Activated CD4-positive, alpha-beta T cell treated with anti-CD3 and anti-CD28 coated beads, Interleukin-2, amount 10 ng/mL, durations not matched to agents 7 days and 5 days (primary cell): ENCODE data around the gene SNX3. TPM values are rescaled to one million over a fixed set of nuclear protein-coding genes. Genes with fewer than 3 reads are reported as not detected.

ENCODE experiments used
- CTCF ChIA-PET: fragments of 350-600 bp; sonication (Branson Sonifier 250); formaldehyde crosslinking; loops from one replicate; lab custom pipeline; 2021; ENCODE audit warnings: antibody characterized with exemption; lab: Charles Lee
- POLR2A ChIA-PET: fragments of 350-600 bp; sonication (Branson Sonifier 250); formaldehyde crosslinking; loops from one replicate; lab custom pipeline; 2021; ENCODE audit warnings: antibody characterized with exemption; lab: Charles Lee
- DNase-seq: peaks from one replicate; pipeline ENCODE4 v3.0.0-alpha.2; 2020
- H3K27ac Mint-ChIP-seq: one replicate; pipeline ENCODE4 v1.8.0; 2021; ENCODE audit warnings: mild to moderate bottlenecking, moderate library complexity, mixed read lengths
- H3K27me3 Mint-ChIP-seq: one replicate; pipeline ENCODE4 v1.8.0; 2021; ENCODE audit warnings: mixed read lengths
- H3K36me3 Mint-ChIP-seq: one replicate; pipeline ENCODE4 v1.8.0; 2021; ENCODE audit warnings: low read depth, mixed read lengths
- H3K4me1 Mint-ChIP-seq: one replicate; pipeline ENCODE4 v1.8.0; 2021; ENCODE audit warnings: mixed read lengths
- H3K4me3 Mint-ChIP-seq: one replicate; pipeline ENCODE4 v1.8.0; 2021; ENCODE audit warnings: mild to moderate bottlenecking, moderate library complexity, mixed read lengths
- H3K9me3 Mint-ChIP-seq: one replicate; pipeline ENCODE4 v1.8.0; 2021; ENCODE audit warnings: mixed read lengths
- total RNA-seq, 2 experiments: library from RNA; stranded (reverse); gene quantifications; one replicate each; pipeline ENCODE4 v1.2.3, GENCODE V29; 2021

The SNX3 gene
- total RNA-seq, 2 experiments from 2014 or later, result 84.6 to 116 TPM

GRCh38 chr6:108235127-108235526 is 25.7 kb downstream of the SNX3 start:
- POLR2A ChIA-PET, result no interaction called here
- H3K4me1 Mint-ChIP-seq, result peaks cover 2% of the 10 kb centered on the region
- no peaks in the 10 kb centered on the region for H3K9me3 Mint-ChIP-seq

GRCh38 chr6:108228416-108228815 is 32.4 kb downstream of the SNX3 start:
- Mint-ChIP-seq H3K4me1 (peaks cover 3% of the 10 kb centered on the region), H3K27ac (no peak overlapping the region), H3K27me3 (no peaks in the 10 kb centered on the region), H3K9me3 (no peaks in the 10 kb centered on the region), H3K4me3 (no peak overlapping the region), H3K36me3 (peaks cover 5% of the 10 kb centered on the region)
- DNase-seq, result no peak
- ChIA-PET CTCF (no interaction called here), POLR2A (no interaction called here)

More at GRCh38 chr6:108235127-108235526, 25.7 kb downstream of the SNX3 start:
- peaks cover 16% of the 10 kb centered on the region for H3K36me3 Mint-ChIP-seq
- CTCF ChIA-PET, result no interaction called here
- H3K27ac Mint-ChIP-seq, result no peak overlapping the region
- no peak overlapping the region for H3K4me3 Mint-ChIP-seq
- no peaks in the 10 kb centered on the region for H3K27me3 Mint-ChIP-seq
- DNase-seq, result no peak

- H3K36me3 Mint-ChIP-seq, result peaks cover 8% of the 10 kb centered on the region
- no peaks in the 10 kb centered on the region for H3K9me3 Mint-ChIP-seq
- ChIA-PET POLR2A (no interaction called here), CTCF (interaction anchor here (1.6 kb wide), 1 partner anchor 34 kb away, joined by 3 read pairs; the partner anchor contains the start of gene SNX3)
- no peak for DNase-seq
- no peak overlapping the region for H3K27ac Mint-ChIP-seq
- H3K27me3 Mint-ChIP-seq, result no peaks in the 10 kb centered on the region
- H3K4me1 Mint-ChIP-seq, result peaks cover 12% of the 10 kb centered on the region
- H3K4me3 Mint-ChIP-seq, result no peak overlapping the region
Measured at GRCh38 chr6:108227290-108227689, 33.5 kb downstream of the SNX3 start.

GRCh38 chr6:108222504-108222903 is 38.3 kb downstream of the SNX3 start:
- H3K4me3 Mint-ChIP-seq, result no peak overlapping the region
- DNase-seq, result no peak
- H3K4me1 Mint-ChIP-seq, result peaks cover 17% of the 10 kb centered on the region
- no peaks in the 10 kb centered on the region for H3K27me3 Mint-ChIP-seq
- CTCF ChIA-PET, result no interaction called here
- H3K36me3 Mint-ChIP-seq, result peaks cover 31% of the 10 kb centered on the region
- POLR2A ChIA-PET, result no interaction called here
- H3K27ac Mint-ChIP-seq, result peak overlapping the region; percentile 70
- no peaks in the 10 kb centered on the region for H3K9me3 Mint-ChIP-seq

- H3K27me3 Mint-ChIP-seq, result no peaks in the 10 kb centered on the region
- peaks cover 31% of the 10 kb centered on the region for H3K36me3 Mint-ChIP-seq
- CTCF ChIA-PET, result interaction anchor here (0.8 kb wide), 1 partner anchor 41 kb away, joined by 3 read pairs; no protein-coding TSS in a partner anchor
- DNase-seq, result no peak
- no peak overlapping the region for H3K4me3 Mint-ChIP-seq
- POLR2A ChIA-PET, result no interaction called here
- H3K9me3 Mint-ChIP-seq, result no peaks in the 10 kb centered on the region
- peaks cover 17% of the 10 kb centered on the region for H3K4me1 Mint-ChIP-seq
- H3K27ac Mint-ChIP-seq, result peak overlapping the region; percentile 70
Measured at GRCh38 chr6:108222064-108222463, 38.8 kb downstream of the SNX3 start.

GRCh38 chr6:108211671-108212070 is 49.2 kb downstream of the SNX3 start:
- DNase-seq, result no peak
- H3K27me3 Mint-ChIP-seq, result no peaks in the 10 kb centered on the region
- H3K27ac Mint-ChIP-seq, result no peak overlapping the region
- peaks cover 32% of the 10 kb centered on the region for H3K36me3 Mint-ChIP-seq
- no peaks in the 10 kb centered on the region for H3K9me3 Mint-ChIP-seq
- ChIA-PET POLR2A (no interaction called here), CTCF (interaction anchor here (0.6 kb wide), 1 partner anchor 59 kb away, joined by 3 read pairs; no protein-coding TSS in a partner anchor)
- H3K4me3 Mint-ChIP-seq, result no peak overlapping the region
- peaks cover 4% of the 10 kb centered on the region for H3K4me1 Mint-ChIP-seq

- CTCF ChIA-PET, result no interaction called here
- no peaks in the 10 kb centered on the region for H3K9me3 Mint-ChIP-seq
- H3K27ac Mint-ChIP-seq, result no peak overlapping the region
Measured at GRCh38 chr6:108210556-108210955, 50.3 kb downstream of the SNX3 start.

GRCh38 chr6:108209738-108210137 is 51.1 kb downstream of the SNX3 start:
- H3K4me1 Mint-ChIP-seq, result peaks cover 4% of the 10 kb centered on the region
- H3K4me3 Mint-ChIP-seq, result no peak overlapping the region
- H3K36me3 Mint-ChIP-seq, result peaks cover 28% of the 10 kb centered on the region
- POLR2A ChIA-PET, result no interaction called here
- CTCF ChIA-PET, result no interaction called here
- H3K27ac Mint-ChIP-seq, result no peak overlapping the region
- H3K27me3 Mint-ChIP-seq, result no peaks in the 10 kb centered on the region
- H3K9me3 Mint-ChIP-seq, result no peaks in the 10 kb centered on the region
- DNase-seq, result no peak

More at GRCh38 chr6:108210556-108210955, 50.3 kb downstream of the SNX3 start:
- Mint-ChIP-seq H3K4me3 (no peak overlapping the region), H3K36me3 (peaks cover 32% of the 10 kb centered on the region), H3K27me3 (no peaks in the 10 kb centered on the region), H3K4me1 (peaks cover 4% of the 10 kb centered on the region)
- POLR2A ChIA-PET, result no interaction called here
- no peak for DNase-seq

GRCh38 chr6:108207013-108207412 is 53.8 kb downstream of the SNX3 start:
- no peak overlapping the region for H3K27ac Mint-ChIP-seq
- no peaks in the 10 kb centered on the region for H3K9me3 Mint-ChIP-seq
- DNase-seq, result no peak
- peaks cover 30% of the 10 kb centered on the region for H3K36me3 Mint-ChIP-seq
- ChIA-PET CTCF (no interaction called here), POLR2A (no interaction called here)
- no peak overlapping the region for H3K4me3 Mint-ChIP-seq
- peaks cover 4% of the 10 kb centered on the region for H3K4me1 Mint-ChIP-seq
- H3K27me3 Mint-ChIP-seq, result no peaks in the 10 kb centered on the region

GRCh38 chr6:108203189-108204112 is 57.4 kb downstream of the SNX3 start:
- Mint-ChIP-seq H3K9me3 (no peaks in the 10 kb centered on the region), H3K4me1 (no peaks in the 10 kb centered on the region), H3K27ac (no peak overlapping the region), H3K27me3 (no peaks in the 10 kb centered on the region), H3K36me3 (peaks cover 15% of the 10 kb centered on the region), H3K4me3 (no peak overlapping the region)
- DNase-seq, result no peak
- POLR2A ChIA-PET, result no interaction called here
- CTCF ChIA-PET, result no interaction called here

- ChIA-PET CTCF (no interaction called here), POLR2A (no interaction called here)
- H3K4me3 Mint-ChIP-seq, result no peak overlapping the region
- H3K4me1 Mint-ChIP-seq, result no peaks in the 10 kb centered on the region
- no peak for DNase-seq
- H3K27me3 Mint-ChIP-seq, result no peaks in the 10 kb centered on the region
- H3K27ac Mint-ChIP-seq, result no peak overlapping the region
- peaks cover 6% of the 10 kb centered on the region for H3K36me3 Mint-ChIP-seq
- no peaks in the 10 kb centered on the region for H3K9me3 Mint-ChIP-seq
Measured at GRCh38 chr6:108200631-108201030, 60.2 kb downstream of the SNX3 start.

- no peaks in the 10 kb centered on the region for H3K4me1 Mint-ChIP-seq
- H3K27me3 Mint-ChIP-seq, result no peaks in the 10 kb centered on the region
- ChIA-PET POLR2A (no interaction called here), CTCF (interaction anchor here (1.6 kb wide), 1 partner anchor 11 kb away, joined by 3 read pairs; no protein-coding TSS in a partner anchor)
- no peaks in the 10 kb centered on the region for H3K9me3 Mint-ChIP-seq
- no peak overlapping the region for H3K4me3 Mint-ChIP-seq
- peaks cover 6% of the 10 kb centered on the region for H3K36me3 Mint-ChIP-seq
- no peak overlapping the region for H3K27ac Mint-ChIP-seq
- DNase-seq, result no peak
Measured at GRCh38 chr6:108200186-108200585, 60.7 kb downstream of the SNX3 start.

- Mint-ChIP-seq H3K4me3 (no peak overlapping the region), H3K27ac (no peak overlapping the region), H3K9me3 (no peaks in the 10 kb centered on the region), H3K4me1 (no peaks in the 10 kb centered on the region), H3K36me3 (peaks cover 6% of the 10 kb centered on the region), H3K27me3 (peaks cover 5% of the 10 kb centered on the region)
- ChIA-PET CTCF (interaction anchor here (1.6 kb wide), 1 partner anchor 10 kb away, joined by 3 read pairs; no protein-coding TSS in a partner anchor), POLR2A (no interaction called here)
- no peak for DNase-seq
Measured at GRCh38 chr6:108198761-108199498, 61.9 kb downstream of the SNX3 start.
